GM10266 (cell line): ENCODE results near the gene POLR2E.

Experiments
- DNase-seq: peaks from one replicate; pipeline ENCODE4 v3.0.0; 2012; ENCODE audit errors: extremely low spot score
- CTCF ChIP-seq: IDR thresholded peaks from 2 replicates; pipeline ENCODE4 v1.5.1; 2012; ENCODE audit warnings: mild to moderate bottlenecking, low read depth; ENCODE audit not compliant: control insufficient read depth, insufficient read depth; ENCODE audit errors: missing control alignments

Gene POLR2E

GRCh38 chr19:1062387-1063029 lies 32.7 kb downstream of the POLR2E start:
- peak; percentile 76 for DNase-seq

GRCh38 chr19:1061987-1062386 lies 33.2 kb downstream of the POLR2E start:
- DNase-seq: no peak
- TF ChIP-seq CTCF: no peak

More at GRCh38 chr19:1062387-1063029, 32.7 kb downstream of the POLR2E start:
- TF ChIP-seq CTCF: no peak

- DNase-seq: no peak
- no peak for TF ChIP-seq CTCF
These were observed 34.5 kb downstream of the POLR2E start for GRCh38 chr19:1060689-1061088.

GRCh38 chr19:1058112-1058511 lies 37.1 kb downstream of the POLR2E start:
- TF ChIP-seq CTCF: no peak
- no peak for DNase-seq

- TF ChIP-seq CTCF: peak; percentile 64
- no peak for DNase-seq
These were observed 37.9 kb downstream of the POLR2E start for GRCh38 chr19:1057176-1057855.

- no peak for TF ChIP-seq CTCF
- no peak for DNase-seq
These were observed 39.1 kb downstream of the POLR2E start for GRCh38 chr19:1055886-1056620.
